Glutamatergic neuron (in vitro differentiated cells): Measurements from ENCODE around the gene CHMP3. TPM values are rescaled to one million over a fixed set of nuclear protein-coding genes. Genes with fewer than 3 reads are reported as not detected.

Source experiments
- DNase-seq: peaks from one replicate; pipeline ENCODE4 v3.0.0; 2022
- H3K27ac Mint-ChIP-seq: one replicate; pipeline ENCODE4 v1.8.0; 2020; ENCODE audit warnings: mild to moderate bottlenecking, mixed read lengths, inconsistent platforms; ENCODE audit not compliant: unreplicated experiment
- H3K27me3 Mint-ChIP-seq: one replicate; pipeline ENCODE4 v1.8.0; 2020; ENCODE audit warnings: mild to moderate bottlenecking, moderate library complexity, mixed read lengths, inconsistent platforms; ENCODE audit not compliant: unreplicated experiment
- H3K36me3 Mint-ChIP-seq: one replicate; pipeline ENCODE4 v1.8.0; 2020; ENCODE audit warnings: mild to moderate bottlenecking, mixed read lengths, inconsistent platforms; ENCODE audit not compliant: unreplicated experiment
- H3K4me1 Mint-ChIP-seq: one replicate; pipeline ENCODE4 v1.8.0; 2020; ENCODE audit warnings: mild to moderate bottlenecking, low read depth, mixed read lengths, inconsistent platforms; ENCODE audit not compliant: unreplicated experiment
- H3K4me3 Mint-ChIP-seq: one replicate; pipeline ENCODE4 v1.8.0; 2020; ENCODE audit warnings: mild to moderate bottlenecking, mixed read lengths, inconsistent platforms; ENCODE audit not compliant: unreplicated experiment
- H3K9me3 Mint-ChIP-seq: one replicate; pipeline ENCODE4 v1.8.0; 2020; ENCODE audit warnings: mild to moderate bottlenecking, moderate library complexity, mixed read lengths, inconsistent platforms; ENCODE audit not compliant: unreplicated experiment
- total RNA-seq: library from RNA; stranded (reverse); fragmentation: NEBNext Ultra II Directional; extraction: Animal tissue kit (Norgen Biotek cat#: 25700); gene quantifications from one replicate; pipeline ENCODE4 v1.2.1, GENCODE V29; 2021; ENCODE audit not compliant: unreplicated experiment
- TF ChIP-seq, protein P1 (sequence below): fragments of 200-600 bp; sonication (generic); IDR thresholded peaks from one replicate; pipeline ENCODE4 v1.5.0; 2021; ENCODE audit not compliant: partially characterized antibody, unreplicated experiment

CHMP3 gene
- total RNA-seq, 1 donor from 2014 or later, result 68.4 TPM

DNA sequence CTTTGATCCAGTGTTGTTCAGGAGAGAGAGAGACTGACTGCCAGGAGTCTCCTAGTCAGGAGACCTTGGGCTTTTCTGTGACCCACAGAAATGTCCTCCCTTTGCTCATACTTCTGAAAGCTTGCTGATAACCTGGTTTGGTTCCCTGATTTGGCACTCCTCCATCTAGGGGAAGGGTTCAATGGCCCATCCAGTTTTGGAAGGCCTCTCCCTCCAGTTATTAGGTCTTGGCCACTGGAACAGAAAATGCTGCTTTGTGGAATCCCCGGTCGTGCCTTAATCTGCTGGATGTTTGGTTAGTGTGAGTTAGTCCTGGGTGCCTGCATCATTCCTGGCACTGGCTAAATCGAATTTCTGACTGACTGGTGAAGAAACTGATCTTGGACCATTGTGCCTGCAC, 86.3 kb downstream of the CHMP3 start:
- TF ChIP-seq, protein P1, sequence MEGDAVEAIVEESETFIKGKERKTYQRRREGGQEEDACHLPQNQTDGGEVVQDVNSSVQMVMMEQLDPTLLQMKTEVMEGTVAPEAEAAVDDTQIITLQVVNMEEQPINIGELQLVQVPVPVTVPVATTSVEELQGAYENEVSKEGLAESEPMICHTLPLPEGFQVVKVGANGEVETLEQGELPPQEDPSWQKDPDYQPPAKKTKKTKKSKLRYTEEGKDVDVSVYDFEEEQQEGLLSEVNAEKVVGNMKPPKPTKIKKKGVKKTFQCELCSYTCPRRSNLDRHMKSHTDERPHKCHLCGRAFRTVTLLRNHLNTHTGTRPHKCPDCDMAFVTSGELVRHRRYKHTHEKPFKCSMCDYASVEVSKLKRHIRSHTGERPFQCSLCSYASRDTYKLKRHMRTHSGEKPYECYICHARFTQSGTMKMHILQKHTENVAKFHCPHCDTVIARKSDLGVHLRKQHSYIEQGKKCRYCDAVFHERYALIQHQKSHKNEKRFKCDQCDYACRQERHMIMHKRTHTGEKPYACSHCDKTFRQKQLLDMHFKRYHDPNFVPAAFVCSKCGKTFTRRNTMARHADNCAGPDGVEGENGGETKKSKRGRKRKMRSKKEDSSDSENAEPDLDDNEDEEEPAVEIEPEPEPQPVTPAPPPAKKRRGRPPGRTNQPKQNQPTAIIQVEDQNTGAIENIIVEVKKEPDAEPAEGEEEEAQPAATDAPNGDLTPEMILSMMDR, result no peak
- Mint-ChIP-seq H3K27ac (no peak overlapping the region), H3K36me3 (no peaks in the 10 kb centered on the region)

DNA sequence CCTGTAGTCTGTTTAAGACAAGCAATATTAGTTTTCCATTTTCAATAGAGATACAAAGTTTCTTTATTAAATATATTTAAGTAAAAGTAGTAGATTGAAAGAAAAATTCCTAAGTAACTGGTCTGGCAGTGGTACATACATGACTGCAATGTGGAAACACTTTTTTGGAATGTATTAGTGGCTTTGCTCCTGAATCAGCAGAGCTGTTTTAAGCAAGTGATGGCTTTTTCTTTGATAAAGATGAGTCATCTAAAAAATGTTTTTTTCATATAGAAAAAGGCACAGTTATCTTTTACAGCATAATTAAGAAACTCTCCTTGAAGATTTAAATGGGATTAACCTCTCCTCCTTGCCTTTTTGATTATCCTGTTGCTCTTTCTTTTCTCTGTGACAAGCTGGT, 87.2 kb downstream of the CHMP3 start:
- Mint-ChIP-seq H3K27ac (no peak overlapping the region), H3K36me3 (no peaks in the 10 kb centered on the region), H3K27me3 (no peaks in the 10 kb centered on the region), H3K4me1 (no peaks in the 10 kb centered on the region), H3K9me3 (no peaks in the 10 kb centered on the region), H3K4me3 (no peak overlapping the region)
- TF ChIP-seq, protein P1, result no peak
- DNase-seq, result no peak

More for the DNA sequence above, 86.3 kb downstream of the CHMP3 start:
- Mint-ChIP-seq H3K4me3 (no peak overlapping the region), H3K4me1 (no peaks in the 10 kb centered on the region), H3K9me3 (no peaks in the 10 kb centered on the region), H3K27me3 (no peaks in the 10 kb centered on the region)
- DNase-seq, result no peak

DNA sequence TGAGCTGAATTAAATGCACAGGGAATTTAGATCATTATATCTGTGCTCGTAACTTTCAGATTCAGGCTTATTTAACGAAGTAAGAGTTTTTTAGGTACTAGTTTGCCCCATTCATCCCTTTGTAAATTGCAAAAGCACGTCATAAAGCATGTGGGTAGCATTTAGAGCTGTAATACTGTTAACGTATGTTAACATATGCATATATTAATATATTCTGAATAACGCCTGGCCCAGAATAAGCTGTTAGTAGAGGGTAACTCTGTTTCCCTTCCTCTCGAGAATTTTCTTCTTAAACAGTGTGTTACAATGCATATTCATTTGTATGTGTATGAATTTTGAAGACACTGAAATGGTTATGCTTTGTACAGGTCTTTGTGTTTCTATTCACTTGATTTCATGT, 91.6 kb downstream of the CHMP3 start:
- Mint-ChIP-seq H3K4me1 (no peaks in the 10 kb centered on the region), H3K27ac (no peak overlapping the region), H3K4me3 (no peak overlapping the region), H3K9me3 (no peaks in the 10 kb centered on the region), H3K27me3 (no peaks in the 10 kb centered on the region), H3K36me3 (no peaks in the 10 kb centered on the region)
- no peak for DNase-seq
- TF ChIP-seq, protein P1, result no peak

DNA sequence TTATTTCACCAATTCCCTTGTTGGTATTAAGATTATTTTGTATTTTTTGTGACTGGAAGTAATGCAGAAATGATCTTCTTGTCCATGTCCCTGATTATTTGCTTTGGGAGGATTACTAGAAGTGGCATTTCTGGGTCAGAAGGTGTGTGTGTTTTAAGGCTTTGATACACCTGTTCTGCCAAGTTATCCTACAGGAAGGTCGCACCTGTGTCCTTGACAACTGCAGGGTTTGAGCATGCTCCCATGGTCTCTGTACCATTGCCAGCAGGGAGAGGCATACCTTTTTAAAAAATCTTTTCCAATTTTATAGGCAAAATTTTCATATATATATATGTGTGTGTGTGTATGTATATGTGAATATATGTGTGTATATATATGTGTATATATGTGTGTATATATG, 92.4 kb downstream of the CHMP3 start:
- Mint-ChIP-seq H3K27me3 (no peaks in the 10 kb centered on the region), H3K27ac (no peak overlapping the region), H3K36me3 (no peaks in the 10 kb centered on the region), H3K4me3 (no peak overlapping the region), H3K9me3 (no peaks in the 10 kb centered on the region), H3K4me1 (no peaks in the 10 kb centered on the region)
- DNase-seq, result no peak
- TF ChIP-seq, protein P1, result no peak

DNA sequence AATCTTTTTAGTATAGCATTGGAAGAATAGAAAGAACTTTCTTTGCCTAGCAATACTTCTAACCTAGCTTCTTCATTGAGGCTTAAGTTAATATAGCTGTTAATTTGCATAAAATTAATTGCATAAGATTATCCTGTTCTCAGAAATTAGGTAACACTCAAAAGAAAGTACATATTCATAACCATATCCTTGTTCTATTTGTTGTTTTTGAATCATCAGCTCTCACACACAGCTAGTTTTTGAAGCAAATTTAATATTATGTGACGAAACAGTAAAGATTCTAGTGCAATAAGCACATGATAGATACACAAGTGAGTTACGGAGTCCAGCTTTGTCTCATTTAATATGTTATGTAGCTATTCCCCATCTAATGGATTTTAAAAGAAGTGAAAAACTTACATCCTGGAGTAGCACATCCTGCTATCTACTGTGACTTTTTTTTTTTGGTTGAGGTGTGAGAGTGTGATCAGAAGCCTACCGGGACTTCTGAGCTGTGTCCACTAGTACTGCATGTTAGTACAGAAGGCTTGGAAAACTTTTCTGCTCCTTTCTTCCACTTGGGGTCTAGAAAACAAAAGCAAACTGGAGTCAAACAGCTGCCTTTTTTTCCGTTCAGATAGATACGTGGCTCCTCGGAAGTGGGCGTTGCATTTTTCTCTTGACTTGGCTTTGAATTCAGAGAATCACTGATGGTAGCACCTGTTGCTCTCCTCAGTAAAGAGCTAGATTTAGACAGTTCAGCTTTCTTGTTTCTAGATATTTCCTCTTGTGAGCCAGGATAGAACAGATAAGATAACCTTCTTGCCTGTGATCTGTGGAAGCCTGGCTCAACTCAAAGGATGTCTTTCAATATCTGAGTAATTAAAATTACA, 94.8 kb downstream of the CHMP3 start:
- no peak for DNase-seq
- no peak overlapping the region for H3K4me3 Mint-ChIP-seq
- TF ChIP-seq, protein P1, result no peak
- no peak overlapping the region for H3K27ac Mint-ChIP-seq
- no peaks in the 10 kb centered on the region for H3K36me3 Mint-ChIP-seq
- H3K27me3 Mint-ChIP-seq, result peaks cover 2% of the 10 kb centered on the region
- H3K4me1 Mint-ChIP-seq, result no peaks in the 10 kb centered on the region
- H3K9me3 Mint-ChIP-seq, result no peaks in the 10 kb centered on the region
